RWPE1 (cell line): ENCODE data around the gene ATP23.

Experiments used
- CTCF ChIA-PET: fragments of 350-600 bp; sonication (Branson Sonifier 250); formaldehyde crosslinking; extraction: SDS; loops from one replicate; lab custom pipeline; 2021; lab: Yijun Ruan, JAX
- POLR2A ChIA-PET: fragments of 400-600 bp; formaldehyde crosslinking; extraction: SDS; loops from one replicate; lab custom pipeline; 2020; ENCODE audit warnings: antibody characterized with exemption; ENCODE audit not compliant: low non-redundant PET; lab: Yijun Ruan, JAX
- DNase-seq: peaks from one replicate; pipeline ENCODE4 v3.0.0; 2012; ENCODE audit warnings: low spot score
- H3K27ac ChIP-seq: fragments of 450-650 bp; 2 replicates; pipeline ENCODE4 v1.5.1; 2017
- TF ChIP-seq, protein P1 (sequence below): fragments of 450-650 bp; conservative IDR thresholded peaks from 2 replicates; pipeline ENCODE4 v1.5.1; 2017; ENCODE audit warnings: low read depth, mild to moderate bottlenecking

Gene ATP23, protein sequence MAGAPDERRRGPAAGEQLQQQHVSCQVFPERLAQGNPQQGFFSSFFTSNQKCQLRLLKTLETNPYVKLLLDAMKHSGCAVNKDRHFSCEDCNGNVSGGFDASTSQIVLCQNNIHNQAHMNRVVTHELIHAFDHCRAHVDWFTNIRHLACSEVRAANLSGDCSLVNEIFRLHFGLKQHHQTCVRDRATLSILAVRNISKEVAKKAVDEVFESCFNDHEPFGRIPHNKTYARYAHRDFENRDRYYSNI

DNA sequence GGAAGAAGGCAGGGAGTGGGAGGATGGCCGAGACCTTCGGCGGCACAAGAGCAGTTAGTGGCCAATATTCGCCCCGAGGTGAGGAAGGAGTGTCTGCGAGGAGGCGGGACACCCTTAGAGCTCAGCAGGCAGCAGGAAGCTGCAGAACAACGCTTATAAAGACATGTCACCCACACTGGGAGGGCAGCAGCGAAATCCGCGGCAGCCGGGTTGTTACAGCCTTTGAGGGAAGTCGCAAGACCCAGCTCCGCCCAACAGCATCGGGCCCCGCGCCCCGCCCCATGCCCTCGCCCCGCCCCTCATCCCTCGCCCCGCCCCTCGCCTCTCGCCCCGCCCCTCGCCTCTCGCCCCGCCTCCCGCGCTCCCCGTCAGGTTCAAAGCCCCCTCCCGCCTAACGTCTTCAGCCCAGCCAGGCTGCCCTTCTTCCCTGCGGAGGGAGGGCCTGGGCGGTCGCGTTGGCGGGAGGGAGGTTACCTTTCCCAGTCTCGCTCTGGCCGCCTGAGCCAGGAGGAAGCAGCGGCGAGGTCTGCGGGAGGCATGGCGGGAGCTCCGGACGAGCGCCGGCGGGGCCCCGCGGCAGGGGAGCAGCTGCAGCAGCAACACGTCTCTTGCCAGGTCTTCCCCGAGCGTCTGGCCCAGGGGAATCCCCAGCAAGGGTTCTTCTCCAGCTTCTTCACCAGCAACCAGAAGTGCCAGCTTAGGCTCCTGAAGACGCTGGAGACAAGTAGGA is at the start of gene ATP23:
TSS of gene ATP23 (plus strand) at position 403 of the 730 bp plus-strand sequence. CDS start at position 538, 135 bp downstream.
- POLR2A ChIA-PET, result interaction anchor here (0.5 to 0.9 kb wide), 2 partner anchors 33 to 170 kb away, joined by 3 to 9 read pairs; partner anchors contain the start of gene METTL1
- TF ChIP-seq, protein P1, sequence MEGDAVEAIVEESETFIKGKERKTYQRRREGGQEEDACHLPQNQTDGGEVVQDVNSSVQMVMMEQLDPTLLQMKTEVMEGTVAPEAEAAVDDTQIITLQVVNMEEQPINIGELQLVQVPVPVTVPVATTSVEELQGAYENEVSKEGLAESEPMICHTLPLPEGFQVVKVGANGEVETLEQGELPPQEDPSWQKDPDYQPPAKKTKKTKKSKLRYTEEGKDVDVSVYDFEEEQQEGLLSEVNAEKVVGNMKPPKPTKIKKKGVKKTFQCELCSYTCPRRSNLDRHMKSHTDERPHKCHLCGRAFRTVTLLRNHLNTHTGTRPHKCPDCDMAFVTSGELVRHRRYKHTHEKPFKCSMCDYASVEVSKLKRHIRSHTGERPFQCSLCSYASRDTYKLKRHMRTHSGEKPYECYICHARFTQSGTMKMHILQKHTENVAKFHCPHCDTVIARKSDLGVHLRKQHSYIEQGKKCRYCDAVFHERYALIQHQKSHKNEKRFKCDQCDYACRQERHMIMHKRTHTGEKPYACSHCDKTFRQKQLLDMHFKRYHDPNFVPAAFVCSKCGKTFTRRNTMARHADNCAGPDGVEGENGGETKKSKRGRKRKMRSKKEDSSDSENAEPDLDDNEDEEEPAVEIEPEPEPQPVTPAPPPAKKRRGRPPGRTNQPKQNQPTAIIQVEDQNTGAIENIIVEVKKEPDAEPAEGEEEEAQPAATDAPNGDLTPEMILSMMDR, result no peak
- H3K27ac ChIP-seq, result peak within 1 kb of the TSS; percentile 86
- CTCF ChIA-PET, result no interaction called here
- peak; percentile 95 for DNase-seq

DNA sequence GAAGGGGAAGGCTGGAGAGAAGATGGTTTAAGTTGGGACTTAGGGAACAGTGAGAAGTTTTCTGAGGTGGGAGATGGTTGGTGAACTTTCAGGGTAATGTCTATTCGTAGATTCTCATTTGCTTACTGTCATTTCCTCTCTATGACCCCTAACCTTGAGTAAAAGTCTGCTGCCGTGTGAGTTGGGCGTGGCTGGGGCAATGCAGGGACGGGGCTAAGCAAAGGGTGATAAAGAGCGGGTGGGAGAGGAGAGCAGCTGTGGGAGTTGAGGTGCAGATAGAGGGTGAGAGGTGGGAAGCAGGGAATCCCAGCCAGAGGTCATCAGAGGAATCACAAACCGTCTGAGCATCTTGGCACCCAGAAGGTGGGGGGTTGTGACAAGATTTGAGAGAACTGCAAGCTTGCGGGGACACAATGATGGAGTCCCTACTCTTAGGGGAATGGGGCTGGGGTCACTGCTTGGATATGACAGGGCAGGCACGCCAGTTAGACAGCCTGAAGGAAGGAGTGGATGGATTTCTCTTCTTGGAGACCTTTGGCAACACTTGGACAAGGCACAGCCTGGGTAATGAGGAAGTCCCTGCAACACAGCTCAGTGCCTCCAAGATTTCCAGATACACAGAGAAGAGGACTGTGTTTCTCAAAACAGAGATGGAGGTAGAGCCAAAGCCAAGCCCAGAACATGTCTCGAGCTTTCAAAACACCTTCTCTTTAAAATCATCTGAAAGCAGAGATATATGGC is 49.0 kb upstream of the ATP23 start:
- ChIA-PET CTCF (interaction anchor here (0.6 kb wide), 1 partner anchor 82 kb away, joined by 3 read pairs; no protein-coding TSS in a partner anchor), POLR2A (no interaction called here)
- no peak for DNase-seq
- H3K27ac ChIP-seq, result no peak overlapping the region; the same call in 1 of the 2 replicates
- TF ChIP-seq, protein P1, result no peak

DNA sequence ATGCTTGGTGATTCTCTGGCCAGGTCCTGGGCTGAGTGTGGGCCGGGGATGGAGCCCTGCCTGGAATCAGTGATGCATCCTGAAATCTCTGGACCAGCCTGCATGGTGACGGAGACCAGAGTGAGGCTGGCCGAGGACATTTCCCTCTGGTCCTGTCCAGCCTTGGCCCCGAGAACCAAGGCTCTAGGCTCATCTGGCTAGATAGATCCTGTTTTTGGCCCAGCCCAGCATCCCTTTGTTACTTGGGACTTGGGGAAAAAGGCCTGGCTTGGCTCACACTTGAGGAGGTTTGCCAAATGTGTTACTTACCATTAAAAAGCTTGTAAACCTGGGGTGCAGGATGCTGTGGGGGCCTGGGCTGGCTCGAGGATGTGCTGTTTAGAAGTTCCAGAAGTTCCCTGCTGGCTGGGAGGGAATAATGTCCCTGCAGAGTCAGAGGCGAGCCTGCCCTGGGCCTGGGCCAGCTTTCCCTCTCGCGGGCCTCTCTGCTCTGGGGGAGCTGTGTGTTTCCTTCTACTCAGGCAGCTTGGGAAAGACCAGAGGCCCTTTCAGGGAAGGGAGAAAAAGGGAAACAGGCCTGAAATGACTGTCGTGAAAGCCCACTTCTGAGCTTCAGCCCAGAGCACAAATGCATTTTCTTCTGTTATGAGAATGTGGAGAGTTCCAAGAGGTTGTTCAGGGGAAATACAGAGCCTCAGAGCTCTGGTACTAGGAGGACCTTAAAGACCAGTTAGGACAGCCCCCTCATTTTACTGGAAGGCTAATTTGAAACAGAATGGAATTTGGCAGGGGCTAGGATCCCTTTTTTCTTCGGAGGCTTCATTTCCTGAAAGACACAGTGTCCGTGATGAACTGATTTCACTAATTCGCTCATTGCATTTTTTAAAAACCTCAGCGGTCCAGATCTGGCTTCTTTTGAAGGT is 47.7 kb upstream of the ATP23 start:
- no peak for DNase-seq

DNA sequence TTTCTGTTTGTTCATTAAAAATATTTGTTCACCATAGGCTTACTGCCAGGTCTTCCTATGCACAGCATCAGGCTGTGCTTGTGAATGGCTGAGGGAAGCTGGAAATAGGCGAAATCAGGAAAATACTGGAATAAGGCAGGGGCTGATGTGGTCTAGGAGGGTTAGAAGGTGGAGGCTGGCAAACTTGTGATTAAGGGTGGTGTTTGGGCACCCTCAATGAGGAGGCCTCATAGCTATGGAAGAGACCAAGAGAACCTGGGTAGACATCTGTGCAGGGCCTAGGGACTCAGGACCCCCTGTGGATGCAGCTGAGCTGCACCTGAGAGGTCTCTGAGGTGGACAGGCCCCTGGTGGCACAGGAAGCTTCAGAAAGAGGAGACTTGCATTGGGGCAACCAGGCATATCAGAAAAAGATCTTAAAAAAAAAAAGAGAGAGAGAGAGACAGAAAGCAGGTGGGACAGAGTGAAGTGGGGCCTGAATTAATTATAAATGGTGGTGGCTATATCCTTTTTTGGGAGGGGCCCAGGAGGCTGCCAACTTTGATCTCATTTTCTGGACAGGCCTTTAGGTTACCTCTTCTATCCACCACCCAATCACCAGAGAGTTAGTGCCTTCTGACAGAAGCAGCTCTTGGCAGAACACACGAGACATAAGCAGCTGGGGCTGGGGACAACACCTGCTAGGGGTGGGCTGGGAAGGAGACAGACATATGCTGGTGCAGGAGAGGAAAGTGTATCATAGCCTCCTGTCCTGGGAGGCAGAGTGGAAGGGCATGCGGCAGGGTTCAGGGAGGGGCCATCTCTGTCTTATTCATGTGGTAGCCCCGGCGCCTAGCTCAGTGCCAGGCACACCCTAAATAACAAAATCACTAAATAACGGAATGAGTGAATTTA is 46.7 kb upstream of the ATP23 start:
- peak overlapping the region; percentile 81; the same call in 1 of the 2 replicates for H3K27ac ChIP-seq
- ChIA-PET CTCF (interaction anchor here (0.6 to 2.7 kb wide), 3 partner anchors 29 to 92 kb away, joined by 3 to 11 read pairs (median 3); no protein-coding TSS in a partner anchor), POLR2A (interaction anchor here (0.8 kb wide), 1 partner anchor 62 kb away, joined by 5 read pairs; no protein-coding TSS in a partner anchor)
- no peak for DNase-seq
- TF ChIP-seq, protein P1, result no peak

More for the DNA sequence above, 47.7 kb upstream of the ATP23 start:
- CTCF ChIA-PET, result no interaction called here
- H3K27ac ChIP-seq, result peak overlapping the region; percentile 81
- POLR2A ChIA-PET, result interaction anchor here (0.6 kb wide), 1 partner anchor 88 kb away, joined by 4 read pairs; no protein-coding TSS in a partner anchor
- TF ChIP-seq, protein P1, result no peak

DNA sequence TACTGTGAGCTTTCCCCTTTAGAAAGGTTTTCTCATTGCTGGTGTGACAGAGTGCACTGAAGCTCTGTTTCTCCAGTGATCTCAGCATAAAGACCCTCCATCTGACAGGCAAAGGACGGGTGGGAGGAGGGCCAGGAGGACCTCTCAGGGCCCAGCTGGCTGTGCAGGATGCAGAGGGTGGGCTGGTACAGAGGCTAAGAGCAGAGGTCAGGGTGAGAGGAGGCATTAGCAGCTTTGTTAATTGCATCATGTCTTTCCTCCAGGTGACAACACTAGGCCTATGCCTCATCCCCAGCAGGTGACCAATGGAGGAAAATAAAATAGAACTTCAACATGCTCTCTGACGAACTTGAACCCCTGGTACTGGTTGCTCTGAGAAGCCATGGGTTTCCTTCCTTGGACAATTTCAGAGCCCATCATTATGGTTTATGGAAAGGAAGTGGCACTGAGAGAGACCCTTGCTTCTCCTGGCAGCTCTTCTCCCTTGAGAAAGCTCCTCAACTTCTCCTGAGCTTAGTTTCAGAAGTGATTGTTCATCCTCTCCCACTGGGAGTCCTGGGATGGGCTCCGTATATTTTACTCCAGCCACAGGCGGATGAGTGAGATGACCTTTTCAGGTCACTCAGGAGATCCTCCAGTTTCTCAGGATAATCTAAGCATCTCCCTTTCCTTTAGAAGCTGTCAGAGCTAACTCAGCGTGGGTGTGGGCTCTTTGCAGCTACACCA is 45.8 kb upstream of the ATP23 start:
- ChIA-PET CTCF (interaction anchor here (0.8 to 2.7 kb wide), 3 partner anchors 30 to 81 kb away, joined by 3 to 11 read pairs (median 3); no protein-coding TSS in a partner anchor), POLR2A (interaction anchor here (0.8 kb wide), 1 partner anchor 63 kb away, joined by 5 read pairs; no protein-coding TSS in a partner anchor)
- no peak for DNase-seq
- TF ChIP-seq, protein P1, result no peak
- peak overlapping the region; percentile 93; the same call in 1 of the 2 replicates for H3K27ac ChIP-seq
